Measurements from ENCODE around the gene SS18.

- TF ChIP-seq, protein P1, sequence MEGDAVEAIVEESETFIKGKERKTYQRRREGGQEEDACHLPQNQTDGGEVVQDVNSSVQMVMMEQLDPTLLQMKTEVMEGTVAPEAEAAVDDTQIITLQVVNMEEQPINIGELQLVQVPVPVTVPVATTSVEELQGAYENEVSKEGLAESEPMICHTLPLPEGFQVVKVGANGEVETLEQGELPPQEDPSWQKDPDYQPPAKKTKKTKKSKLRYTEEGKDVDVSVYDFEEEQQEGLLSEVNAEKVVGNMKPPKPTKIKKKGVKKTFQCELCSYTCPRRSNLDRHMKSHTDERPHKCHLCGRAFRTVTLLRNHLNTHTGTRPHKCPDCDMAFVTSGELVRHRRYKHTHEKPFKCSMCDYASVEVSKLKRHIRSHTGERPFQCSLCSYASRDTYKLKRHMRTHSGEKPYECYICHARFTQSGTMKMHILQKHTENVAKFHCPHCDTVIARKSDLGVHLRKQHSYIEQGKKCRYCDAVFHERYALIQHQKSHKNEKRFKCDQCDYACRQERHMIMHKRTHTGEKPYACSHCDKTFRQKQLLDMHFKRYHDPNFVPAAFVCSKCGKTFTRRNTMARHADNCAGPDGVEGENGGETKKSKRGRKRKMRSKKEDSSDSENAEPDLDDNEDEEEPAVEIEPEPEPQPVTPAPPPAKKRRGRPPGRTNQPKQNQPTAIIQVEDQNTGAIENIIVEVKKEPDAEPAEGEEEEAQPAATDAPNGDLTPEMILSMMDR (IDR thresholded peaks at IDR 0.05; ENCODE audit: insufficient read depth, low read length, poor library complexity, severe bottlenecking), result no peak
- no peak for TF ChIP-seq EZH2phosphoT487 (conservative IDR thresholded peaks at IDR 0.05; ENCODE audit: low read length)
These were observed 53.8 kb downstream of the SS18 start for GRCh38 chr18:26036635-26037034.
